Tibial artery (tissue), 4 donors: ENCODE measurements around the gene MITF.

Experiments
- DNase-seq, 2 donors: peaks; one replicate each; pipeline ENCODE4 v3.0.0-alpha.2; 2019
- H3K27ac ChIP-seq, 2 donors: fragments of 200-600 bp; sonication (generic) in 1 of 2; 1 replicate in 1 of 2; 2 replicates in 1 of 2; pipeline ENCODE4 v1.5.1; 2018 to 2019; ENCODE audit warnings: mild to moderate bottlenecking in 1 of 2
- H3K27me3 ChIP-seq, 2 donors: fragments of 200-600 bp; sonication (generic) in 1 of 2; one replicate each; pipeline versions ENCODE4 v1.5.1 to v1.6.0; 2016 to 2019
- H3K36me3 ChIP-seq, 3 donors: fragments of 200-600 bp; sonication (generic) in 2 of 3; one replicate each; pipeline ENCODE4 v1.5.1; 2016 to 2019; ENCODE audit warnings: mild to moderate bottlenecking in 2 of 3
- H3K4me1 ChIP-seq, 4 donors: fragments of 200-600 bp; sonication (generic) in 2 of 4; 1 replicate in 3 of 4; 2 replicates in 1 of 4; pipeline ENCODE4 v1.5.1; 2016 to 2019
- H3K4me3 ChIP-seq, 2 donors: fragments of 200-600 bp; sonication (generic) in 1 of 2; 1 replicate in 1 of 2; 2 replicates in 1 of 2; pipeline ENCODE4 v1.5.1; 2018 to 2019; ENCODE audit warnings: mild to moderate bottlenecking in 2 of 2
- H3K9me3 ChIP-seq, 3 donors: fragments of 200-600 bp; sonication (generic) in 1 of 3; one replicate each; pipeline ENCODE4 v1.5.1; 2016 to 2019
- intact Hi-C: fragments of 100-400 bp; cut with DNase I; formaldehyde crosslinking; loops from one replicate; pipeline ENCODE4 v1.15.0; 2023; ENCODE audit warnings: low total_unique reads
- TF ChIP-seq, protein P1 (sequence below), 2 experiments: fragments of 200-600 bp in 1 of 2; fragments of 450-650 bp in 1 of 2; IDR thresholded peaks; one replicate each; pipeline ENCODE4 v1.5.1; 2017 to 2019; ENCODE audit warnings: antibody characterized with exemption in 2 of 2, mild to moderate bottlenecking in 1 of 2, moderate library complexity in 1 of 2

Gene MITF

GRCh38 chr3:69710153-69710977 lies 28.9 kb upstream of the MITF start:
- no peak overlapping the region for H3K27ac ChIP-seq
- H3K4me1 ChIP-seq: no peaks in the 10 kb centered on the region
- intact Hi-C loops: no loop called here
- DNase-seq: no peak
- H3K27me3 ChIP-seq: no peaks in the 10 kb centered on the region
- TF ChIP-seq, protein P1, sequence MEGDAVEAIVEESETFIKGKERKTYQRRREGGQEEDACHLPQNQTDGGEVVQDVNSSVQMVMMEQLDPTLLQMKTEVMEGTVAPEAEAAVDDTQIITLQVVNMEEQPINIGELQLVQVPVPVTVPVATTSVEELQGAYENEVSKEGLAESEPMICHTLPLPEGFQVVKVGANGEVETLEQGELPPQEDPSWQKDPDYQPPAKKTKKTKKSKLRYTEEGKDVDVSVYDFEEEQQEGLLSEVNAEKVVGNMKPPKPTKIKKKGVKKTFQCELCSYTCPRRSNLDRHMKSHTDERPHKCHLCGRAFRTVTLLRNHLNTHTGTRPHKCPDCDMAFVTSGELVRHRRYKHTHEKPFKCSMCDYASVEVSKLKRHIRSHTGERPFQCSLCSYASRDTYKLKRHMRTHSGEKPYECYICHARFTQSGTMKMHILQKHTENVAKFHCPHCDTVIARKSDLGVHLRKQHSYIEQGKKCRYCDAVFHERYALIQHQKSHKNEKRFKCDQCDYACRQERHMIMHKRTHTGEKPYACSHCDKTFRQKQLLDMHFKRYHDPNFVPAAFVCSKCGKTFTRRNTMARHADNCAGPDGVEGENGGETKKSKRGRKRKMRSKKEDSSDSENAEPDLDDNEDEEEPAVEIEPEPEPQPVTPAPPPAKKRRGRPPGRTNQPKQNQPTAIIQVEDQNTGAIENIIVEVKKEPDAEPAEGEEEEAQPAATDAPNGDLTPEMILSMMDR (IDR thresholded peaks at IDR 0.05): no peak
- no peaks in the 10 kb centered on the region for H3K36me3 ChIP-seq
- no peak overlapping the region for H3K4me3 ChIP-seq
- no peaks in the 10 kb centered on the region for H3K9me3 ChIP-seq

DNA sequence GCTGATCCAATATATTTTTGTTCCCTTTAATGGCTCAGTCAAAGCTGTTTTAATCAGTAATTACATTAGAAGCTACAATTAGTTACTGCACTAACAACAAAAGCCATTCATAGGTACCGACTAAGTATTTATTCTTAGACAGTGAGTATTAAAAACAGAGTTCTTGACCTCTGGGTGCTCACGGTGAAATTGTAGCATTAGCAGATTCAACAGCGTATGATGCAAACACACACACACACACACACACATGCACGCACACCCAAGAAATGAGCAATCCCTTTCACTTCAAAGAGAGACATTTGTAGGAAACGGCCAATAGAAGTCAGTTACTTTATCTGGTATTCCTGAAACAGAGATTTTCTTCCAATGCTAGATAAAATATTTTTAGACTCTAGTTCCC lies 27.0 kb upstream of the MITF start:
- Histone ChIP-seq H3K4me1 (no peaks in the 10 kb centered on the region), H3K27ac (no peak overlapping the region), H3K9me3 (no peaks in the 10 kb centered on the region), H3K4me3 (no peak overlapping the region), H3K36me3 (no peaks in the 10 kb centered on the region), H3K27me3 (no peaks in the 10 kb centered on the region)
- intact Hi-C loops: no loop called here
- no peak for DNase-seq
- TF ChIP-seq, protein P1 (IDR thresholded peaks at IDR 0.05): no peak

DNA sequence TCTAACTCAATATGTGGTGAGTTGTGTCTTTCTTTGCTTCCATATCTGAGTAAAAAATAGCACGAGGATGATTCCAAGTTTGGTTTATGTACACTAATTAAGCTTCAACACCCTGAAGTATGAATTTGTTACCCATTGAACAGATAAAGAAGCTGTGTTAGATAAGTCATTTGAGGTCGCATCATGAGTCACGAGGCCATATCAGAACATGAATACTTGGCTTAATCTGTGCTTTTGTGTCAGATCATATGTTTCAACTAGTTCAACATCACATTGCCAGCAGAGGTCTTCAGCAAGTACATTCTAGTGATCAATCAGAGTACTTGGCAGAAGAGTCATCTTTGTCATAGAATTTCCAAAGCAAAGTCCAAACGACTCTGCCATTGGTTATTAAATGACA lies 26.3 kb upstream of the MITF start:
- Histone ChIP-seq H3K36me3 (no peaks in the 10 kb centered on the region), H3K4me3 (no peak overlapping the region), H3K27ac (no peak overlapping the region), H3K27me3 (no peaks in the 10 kb centered on the region), H3K4me1 (no peaks in the 10 kb centered on the region), H3K9me3 (no peaks in the 10 kb centered on the region)
- intact Hi-C loops: no loop called here
- TF ChIP-seq, protein P1 (IDR thresholded peaks at IDR 0.05): no peak
- no peak for DNase-seq

- TF ChIP-seq, protein P1 (IDR thresholded peaks at IDR 0.05): no peak
- H3K9me3 ChIP-seq: no peaks in the 10 kb centered on the region
- H3K36me3 ChIP-seq: no peaks in the 10 kb centered on the region
- no peaks in the 10 kb centered on the region for H3K4me1 ChIP-seq
- no peak for DNase-seq
- H3K4me3 ChIP-seq: no peak overlapping the region
- H3K27me3 ChIP-seq: no peaks in the 10 kb centered on the region
- H3K27ac ChIP-seq: no peak overlapping the region
- intact Hi-C loops: no loop called here
Measured at GRCh38 chr3:69715204-69715603, 24.1 kb upstream of the MITF start.

DNA sequence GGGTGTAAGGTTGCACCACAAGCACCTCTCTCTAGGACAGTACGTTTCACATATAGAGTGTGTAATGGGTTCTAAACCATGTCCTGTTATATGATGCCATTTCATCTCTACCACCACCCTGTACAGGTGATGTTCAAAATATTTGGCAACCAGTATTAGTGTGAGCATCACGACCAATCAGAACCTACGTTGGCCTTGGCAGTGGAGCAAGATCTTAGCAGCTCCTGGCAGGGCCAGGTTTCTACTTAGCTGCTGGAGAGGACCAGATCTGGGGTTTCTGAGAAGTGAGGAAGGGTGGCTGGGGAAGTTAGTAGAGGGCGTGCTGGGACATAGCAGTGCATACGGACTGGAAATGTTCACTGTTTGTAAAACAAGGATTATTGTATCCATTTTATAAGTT lies 23.1 kb upstream of the MITF start:
- TF ChIP-seq, protein P1 (IDR thresholded peaks at IDR 0.05): no peak
- Histone ChIP-seq H3K27ac (no peak overlapping the region), H3K9me3 (no peaks in the 10 kb centered on the region), H3K27me3 (no peaks in the 10 kb centered on the region), H3K4me1 (no peaks in the 10 kb centered on the region), H3K4me3 (no peak overlapping the region), H3K36me3 (no peaks in the 10 kb centered on the region)
- no peak for DNase-seq
- intact Hi-C loops: no loop called here
